Limb (tissue), 2 donors: ENCODE data around the gene KCNA4.
A peak's percentile ranks its signal among the peaks of the same experiment; 100 is the strongest.
"Not testable (repeated sequence)": the region's sequence is repeated elsewhere in the genome, so short reads cannot be mapped to it uniquely, and the experiment has no call there.

Experiments used
- DNase-seq, 2 donors: peaks; one replicate each; pipeline ENCODE4 v3.0.0-alpha.2; 2016; ENCODE audit errors: extremely low spot score in 2 of 2

KCNA4 gene

GRCh38 chr11:30000986-30001750, 15.7 kb downstream of the KCNA4 start:
- DNase-seq, result no peak

DNA sequence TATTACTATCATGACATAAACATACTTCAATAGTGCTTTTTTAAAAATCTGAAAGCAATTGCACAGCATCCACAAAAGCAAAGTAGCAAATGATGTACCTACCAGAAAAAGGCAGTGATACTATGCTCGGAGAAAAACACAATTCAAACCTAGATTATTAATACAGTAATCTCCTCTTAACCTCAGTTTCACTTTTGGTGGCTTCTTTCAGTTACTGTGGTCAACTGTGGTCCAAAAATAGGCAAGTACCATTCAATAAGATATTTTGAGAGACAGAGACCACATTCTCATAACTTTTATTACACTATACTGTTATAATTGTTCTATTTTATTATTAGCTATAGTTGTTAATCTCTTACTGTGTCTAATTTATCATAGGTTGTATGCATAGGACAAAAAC, 20.8 kb downstream of the KCNA4 start:
- no peak for DNase-seq

DNA sequence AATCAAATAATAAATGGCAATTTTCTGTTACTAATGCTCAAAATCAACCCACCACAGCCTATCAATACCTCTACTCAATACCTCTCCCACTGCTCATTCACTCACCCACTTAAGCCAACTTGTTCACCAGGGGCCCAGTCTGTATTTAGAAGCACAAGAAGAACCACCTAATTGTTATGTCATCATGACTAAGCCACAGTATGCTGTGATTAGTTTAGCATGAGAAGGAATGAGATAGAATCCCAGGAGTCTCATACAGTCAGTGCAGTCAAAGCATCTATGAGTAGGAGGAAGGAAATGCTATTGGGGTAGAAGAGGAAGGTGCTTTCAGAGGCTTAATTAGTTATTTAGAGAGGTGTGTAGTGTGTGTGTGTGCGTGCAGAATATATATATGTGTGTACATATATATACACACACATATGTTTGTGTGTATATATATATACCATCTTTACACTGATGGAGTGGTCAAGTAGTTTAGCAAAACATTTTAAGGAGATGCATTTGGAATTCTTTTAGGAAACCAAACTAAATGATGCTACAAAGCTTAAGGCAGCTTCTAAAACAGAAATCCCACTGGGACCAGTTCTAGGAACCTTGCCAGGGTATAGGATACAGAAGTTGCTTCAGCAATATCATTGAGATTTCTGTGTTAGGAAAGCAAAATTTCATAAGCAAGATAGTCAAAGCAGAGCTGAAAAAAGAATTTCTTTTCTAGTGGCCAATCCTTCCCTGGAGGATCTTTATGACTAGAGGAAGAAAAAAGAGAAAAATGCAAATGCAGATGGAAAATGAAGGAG, 27.5 kb downstream of the KCNA4 start:
- DNase-seq, result peak in 1 of 2 donors; percentile 15

DNA sequence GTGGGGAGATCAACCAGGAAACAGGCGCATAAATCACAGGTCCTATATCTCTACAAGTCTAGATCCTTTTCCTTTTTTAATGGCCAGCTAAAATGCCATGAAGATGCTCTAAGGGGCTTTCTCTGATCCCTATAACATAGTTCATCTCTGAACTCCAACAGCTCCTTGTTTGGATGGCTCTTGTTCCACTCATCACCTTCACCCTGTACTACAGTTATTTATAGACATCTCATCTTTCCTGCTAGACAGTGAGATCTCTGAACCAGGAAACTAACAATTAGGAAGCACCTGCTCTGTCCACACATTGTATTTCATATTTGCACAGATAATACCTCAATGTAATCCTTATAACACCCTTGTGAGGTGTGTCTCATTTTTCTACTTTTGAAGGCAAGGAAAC, 31.6 kb downstream of the KCNA4 start:
- DNase-seq, result no peak

DNA sequence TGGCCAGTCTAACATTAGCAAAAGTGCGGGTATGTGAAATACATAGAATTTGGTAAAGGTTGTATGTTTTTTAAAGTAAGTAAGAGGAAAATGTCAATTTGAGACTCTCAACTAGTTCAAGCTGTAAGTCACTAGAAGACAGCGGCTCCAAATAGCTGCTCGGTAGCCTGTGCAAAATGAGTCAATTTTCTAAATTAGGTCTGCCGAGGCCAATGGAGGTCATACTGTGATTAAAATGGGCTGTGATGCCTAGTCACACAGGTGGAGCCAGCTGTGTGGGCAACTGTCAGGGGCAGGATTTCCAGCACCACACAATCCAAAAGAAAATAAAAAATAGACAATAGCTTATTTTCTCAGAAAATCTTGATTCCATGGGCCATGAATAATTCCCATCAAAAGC, 32.3 kb downstream of the KCNA4 start:
- DNase-seq, result no peak

DNA sequence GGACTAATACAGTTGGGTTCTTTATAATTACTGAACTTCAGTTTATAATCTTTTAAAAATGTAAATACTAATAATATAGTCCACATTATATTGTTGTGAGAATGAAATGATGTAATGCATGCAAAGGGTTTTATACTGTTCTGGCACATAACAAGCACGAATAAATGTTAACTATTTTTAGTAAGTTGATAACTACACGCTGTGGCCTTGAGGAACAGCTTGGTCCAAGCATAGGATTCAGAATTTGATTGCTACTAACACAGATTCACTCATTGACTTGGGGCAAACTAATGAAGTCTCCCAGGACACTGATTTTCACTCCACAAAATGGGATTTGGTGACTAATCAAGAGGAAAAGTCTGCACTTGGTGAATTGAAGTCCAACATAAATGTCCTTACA, 38.3 kb downstream of the KCNA4 start:
- no peak for DNase-seq

GRCh38 chr11:29975580-29975979, 41.2 kb downstream of the KCNA4 start:
- not testable (repeated sequence) for DNase-seq

- no peak for DNase-seq
Measured at GRCh38 chr11:29963796-29964195, 53.0 kb downstream of the KCNA4 start.

DNA sequence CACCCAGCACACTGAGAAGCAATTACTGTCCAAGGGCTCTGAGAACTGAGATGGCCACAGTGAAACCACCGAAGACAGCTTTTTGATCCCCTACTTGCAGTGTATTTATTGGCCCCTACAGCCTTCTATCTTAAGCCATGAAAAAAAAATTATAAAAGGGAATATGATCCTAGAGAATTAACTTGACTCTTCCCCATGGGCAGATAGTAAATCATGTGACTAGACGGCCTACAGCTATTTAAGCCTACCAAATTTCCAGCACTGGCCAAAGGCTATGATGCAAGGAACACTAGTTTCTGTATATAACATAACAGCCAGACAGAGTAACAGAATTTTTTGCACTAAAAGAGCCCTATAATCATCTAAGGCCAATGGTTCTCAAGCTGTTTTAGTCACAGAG, 53.8 kb downstream of the KCNA4 start:
- no peak for DNase-seq

DNA sequence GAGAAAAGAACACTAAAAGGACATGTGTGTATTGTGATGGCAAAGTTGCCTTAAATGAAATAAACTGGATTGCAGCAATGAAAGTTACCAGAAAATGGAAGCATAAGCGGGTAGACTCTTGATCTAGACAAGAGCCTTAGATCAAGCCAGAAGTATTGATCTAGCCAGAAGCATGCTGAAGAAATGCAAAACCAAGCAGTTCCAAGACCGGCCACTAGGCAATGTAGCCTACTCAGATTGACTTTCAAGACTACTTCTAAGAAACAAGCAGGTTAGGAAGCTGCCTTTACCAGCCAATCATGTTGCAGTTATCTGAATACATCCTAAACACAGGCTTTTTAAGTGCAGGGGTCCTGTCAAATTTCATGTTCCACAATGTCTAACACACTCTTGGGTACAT, 54.6 kb downstream of the KCNA4 start:
- DNase-seq, result no peak
